ENCODE data around the gene STIM2.
A peak's percentile ranks its signal among the peaks of the same experiment; 100 is the strongest.

The STIM2 gene

DNA sequence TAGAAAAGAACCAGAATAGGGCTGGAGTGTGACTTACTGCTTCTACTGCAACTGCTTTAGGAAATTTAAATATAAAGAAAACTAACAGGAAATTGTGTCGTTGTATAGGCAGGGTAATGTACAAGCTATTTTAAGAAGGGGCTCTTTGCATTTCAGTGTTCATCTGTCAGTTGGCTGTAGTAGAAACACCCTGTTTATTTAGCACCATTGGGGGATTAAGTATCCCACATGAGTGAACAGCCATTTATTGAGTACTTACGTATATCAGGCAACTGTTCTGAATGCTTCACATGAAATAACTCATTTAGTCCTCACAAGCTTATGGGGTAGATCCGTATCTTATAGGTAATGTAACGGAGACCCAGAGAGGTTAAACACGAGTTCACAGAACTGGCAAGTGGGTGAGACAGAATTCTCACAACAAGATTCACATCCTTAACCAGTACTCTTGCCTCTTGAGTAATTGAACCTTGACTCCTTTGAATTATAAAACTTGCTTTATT is 23.9 kb downstream of the STIM2 start:
- Histone ChIP-seq H3K4me3 (ENCODE audit: low read length) (no peak overlapping the region), H3K9me3 (replicated peaks; ENCODE audit: insufficient read depth, low read length) (no peaks in the 10 kb centered on the region), H3K27me3 (replicated peaks; ENCODE audit: insufficient read depth, low read length) (no peaks in the 10 kb centered on the region), H3K4me1 (ENCODE audit: low read length) (peaks cover 34% of the 10 kb centered on the region), H3K27ac (ENCODE audit: low read length) (no peak overlapping the region), H3K36me3 (replicated peaks; ENCODE audit: insufficient read depth, low read length) (no peaks in the 10 kb centered on the region), H3K9ac (ENCODE audit: low read length) (no peak overlapping the region), H3K9me2 (replicated peaks; ENCODE audit: insufficient read depth, low read length) (no peaks in the 10 kb centered on the region), H3F3A (ENCODE audit: insufficient read depth, low read length) (no peaks in the 10 kb centered on the region), H3K79me2 (ENCODE audit: low read length) (peaks cover 57% of the 10 kb centered on the region), H4K20me1 (ENCODE audit: insufficient read depth, low read length) (no peaks in the 10 kb centered on the region), H3K4me2 (ENCODE audit: low read depth, low read length) (peak overlapping the region; percentile 21; the same call in 1 of the 2 replicates), H2AFZ (ENCODE audit: low read length) (no peak overlapping the region)
- TF ChIP-seq EZH2 (optimal IDR thresholded peaks at IDR 0.05; ENCODE audit: low read depth, low read length) (no peak), EZH2phosphoT487 (IDR thresholded peaks at IDR 0.05; ENCODE audit: low read length) (no peak)
- TF ChIP-seq, protein P1, sequence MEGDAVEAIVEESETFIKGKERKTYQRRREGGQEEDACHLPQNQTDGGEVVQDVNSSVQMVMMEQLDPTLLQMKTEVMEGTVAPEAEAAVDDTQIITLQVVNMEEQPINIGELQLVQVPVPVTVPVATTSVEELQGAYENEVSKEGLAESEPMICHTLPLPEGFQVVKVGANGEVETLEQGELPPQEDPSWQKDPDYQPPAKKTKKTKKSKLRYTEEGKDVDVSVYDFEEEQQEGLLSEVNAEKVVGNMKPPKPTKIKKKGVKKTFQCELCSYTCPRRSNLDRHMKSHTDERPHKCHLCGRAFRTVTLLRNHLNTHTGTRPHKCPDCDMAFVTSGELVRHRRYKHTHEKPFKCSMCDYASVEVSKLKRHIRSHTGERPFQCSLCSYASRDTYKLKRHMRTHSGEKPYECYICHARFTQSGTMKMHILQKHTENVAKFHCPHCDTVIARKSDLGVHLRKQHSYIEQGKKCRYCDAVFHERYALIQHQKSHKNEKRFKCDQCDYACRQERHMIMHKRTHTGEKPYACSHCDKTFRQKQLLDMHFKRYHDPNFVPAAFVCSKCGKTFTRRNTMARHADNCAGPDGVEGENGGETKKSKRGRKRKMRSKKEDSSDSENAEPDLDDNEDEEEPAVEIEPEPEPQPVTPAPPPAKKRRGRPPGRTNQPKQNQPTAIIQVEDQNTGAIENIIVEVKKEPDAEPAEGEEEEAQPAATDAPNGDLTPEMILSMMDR (IDR thresholded peaks at IDR 0.05; ENCODE audit: low read length), result no peak
- DNase-seq, result no peak

DNA sequence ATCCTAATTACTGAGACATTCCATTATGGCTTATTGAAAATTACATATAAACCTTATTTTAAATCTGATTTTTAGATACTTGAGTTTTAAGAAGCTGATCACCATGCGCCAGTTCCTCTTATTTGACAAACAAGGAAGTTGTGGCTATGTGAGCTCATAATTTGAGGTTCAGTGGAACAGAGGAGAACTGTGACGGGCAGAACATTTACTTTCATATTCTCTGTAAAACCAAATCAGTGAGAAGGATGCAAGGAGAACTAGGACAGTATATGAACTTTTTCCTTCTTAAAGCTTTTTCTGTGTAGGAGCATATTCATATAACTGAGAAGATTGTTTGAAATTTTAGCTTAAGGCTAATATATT is 25.3 kb downstream of the STIM2 start:
- H3K79me2 ChIP-seq (ENCODE audit: low read length), result peaks cover 53% of the 10 kb centered on the region
- H3K27me3 ChIP-seq (replicated peaks; ENCODE audit: insufficient read depth, low read length), result no peaks in the 10 kb centered on the region
- H3F3A ChIP-seq (ENCODE audit: insufficient read depth, low read length), result no peaks in the 10 kb centered on the region
- no peak for TF ChIP-seq EZH2phosphoT487 (IDR thresholded peaks at IDR 0.05; ENCODE audit: low read length)
- no peak for TF ChIP-seq EZH2 (optimal IDR thresholded peaks at IDR 0.05; ENCODE audit: low read depth, low read length)
- TF ChIP-seq, protein P1 (IDR thresholded peaks at IDR 0.05; ENCODE audit: low read length), result no peak
- peaks cover 34% of the 10 kb centered on the region for H3K4me1 ChIP-seq (ENCODE audit: low read length)
- no peaks in the 10 kb centered on the region for H3K9me3 ChIP-seq (replicated peaks; ENCODE audit: insufficient read depth, low read length)
- no peaks in the 10 kb centered on the region for H3K36me3 ChIP-seq (replicated peaks; ENCODE audit: insufficient read depth, low read length)
- no peaks in the 10 kb centered on the region for H3K9me2 ChIP-seq (replicated peaks; ENCODE audit: insufficient read depth, low read length)
- H3K9ac ChIP-seq (ENCODE audit: low read length), result no peak overlapping the region
- no peak overlapping the region for H3K4me3 ChIP-seq (ENCODE audit: low read length)
- H3K27ac ChIP-seq (ENCODE audit: low read length), result peak overlapping the region; percentile 14; the same call in 1 of the 2 replicates
- H4K20me1 ChIP-seq (ENCODE audit: insufficient read depth, low read length), result no peaks in the 10 kb centered on the region
- H2AFZ ChIP-seq (ENCODE audit: low read length), result no peak overlapping the region
- peak; percentile 67 for DNase-seq
- peak overlapping the region; percentile 33; the same call in 1 of the 2 replicates for H3K4me2 ChIP-seq (ENCODE audit: low read depth, low read length)

DNA sequence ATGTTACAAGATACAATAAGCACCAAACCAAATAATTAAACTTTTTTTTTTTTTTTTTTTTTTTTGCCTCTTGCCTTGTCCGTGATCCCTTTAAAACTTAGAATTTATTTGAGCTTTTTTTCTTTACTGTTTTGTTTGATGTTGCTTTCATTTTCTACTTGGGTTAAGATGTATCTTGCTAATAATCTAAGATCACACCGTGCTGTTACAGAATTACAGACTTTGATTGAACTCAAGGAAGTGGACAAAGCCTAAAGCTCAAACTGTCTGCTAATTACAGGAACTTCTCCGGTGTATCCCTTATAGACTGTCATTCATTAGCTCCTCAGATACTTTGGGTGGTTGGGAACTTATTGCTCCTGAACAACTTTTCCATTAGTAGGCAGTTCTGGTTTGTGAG is 26.5 kb downstream of the STIM2 start:
- no peak overlapping the region for H3K27ac ChIP-seq (ENCODE audit: low read length)
- H2AFZ ChIP-seq (ENCODE audit: low read length), result no peak overlapping the region
- peaks cover 46% of the 10 kb centered on the region for H3K79me2 ChIP-seq (ENCODE audit: low read length)
- no peak overlapping the region for H3K4me2 ChIP-seq (ENCODE audit: low read depth, low read length)
- H3K9ac ChIP-seq (ENCODE audit: low read length), result no peak overlapping the region
- H3K4me1 ChIP-seq (ENCODE audit: low read length), result peaks cover 27% of the 10 kb centered on the region
- H3K27me3 ChIP-seq (replicated peaks; ENCODE audit: insufficient read depth, low read length), result no peaks in the 10 kb centered on the region
- no peaks in the 10 kb centered on the region for H3K9me2 ChIP-seq (replicated peaks; ENCODE audit: insufficient read depth, low read length)
- H3F3A ChIP-seq (ENCODE audit: insufficient read depth, low read length), result no peaks in the 10 kb centered on the region
- H4K20me1 ChIP-seq (ENCODE audit: insufficient read depth, low read length), result no peaks in the 10 kb centered on the region
- no peaks in the 10 kb centered on the region for H3K9me3 ChIP-seq (replicated peaks; ENCODE audit: insufficient read depth, low read length)
- no peaks in the 10 kb centered on the region for H3K36me3 ChIP-seq (replicated peaks; ENCODE audit: insufficient read depth, low read length)
- no peak overlapping the region for H3K4me3 ChIP-seq (ENCODE audit: low read length)
- DNase-seq, result no peak
- TF ChIP-seq EZH2 (optimal IDR thresholded peaks at IDR 0.05; ENCODE audit: low read depth, low read length), result no peak
- TF ChIP-seq, protein P1 (IDR thresholded peaks at IDR 0.05; ENCODE audit: low read length), result no peak
- TF ChIP-seq EZH2phosphoT487 (IDR thresholded peaks at IDR 0.05; ENCODE audit: low read length), result no peak

Measured in MM.1S (cell line).